ENCODE results near the gene TRAPPC6A.

Gene TRAPPC6A

GRCh38 chr19:45115809-45116615 is 62.0 kb downstream of the TRAPPC6A start:
- in situ Hi-C loops (cut with MboI; ENCODE audit: low sequenced_read_pairs, unreplicated experiment), result no loop called here
- no peak for DNase-seq (ENCODE audit: low spot score)

GRCh38 chr19:45114116-45114515 is 63.9 kb downstream of the TRAPPC6A start:
- TF ChIP-seq CTCF (IDR thresholded peaks at IDR 0.05; ENCODE audit: borderline replicate concordance, control extremely low read depth, extremely low read depth, insufficient read depth, missing control alignments), result no peak

More at GRCh38 chr19:45115809-45116615, 62.0 kb downstream of the TRAPPC6A start:
- no peak for TF ChIP-seq CTCF (IDR thresholded peaks at IDR 0.05; ENCODE audit: borderline replicate concordance, control extremely low read depth, extremely low read depth, insufficient read depth, missing control alignments)

DNA sequence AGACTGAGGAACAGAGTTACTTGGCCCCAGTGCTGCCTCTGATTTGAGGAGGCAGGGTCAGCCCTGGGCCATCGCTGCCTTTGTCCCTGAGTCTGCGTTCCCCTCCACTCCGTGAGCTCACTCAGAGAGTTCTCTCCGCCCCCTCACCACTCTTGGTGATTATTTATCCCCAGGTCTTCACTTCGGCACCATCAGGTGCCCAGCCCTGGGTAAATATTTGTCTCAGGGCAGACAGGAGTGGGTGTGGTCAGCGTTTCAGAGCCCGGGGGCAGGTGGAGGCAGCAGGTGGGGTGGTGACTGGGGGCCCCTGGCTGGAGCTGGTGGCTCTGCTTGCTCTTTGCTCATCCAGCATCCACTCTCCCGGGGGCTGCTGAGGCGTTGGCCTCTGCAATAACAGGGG is 64.4 kb downstream of the TRAPPC6A start:
- no peak for DNase-seq (ENCODE audit: low spot score)
- in situ Hi-C loops (cut with MboI; ENCODE audit: low sequenced_read_pairs, unreplicated experiment), result no loop called here
- TF ChIP-seq CTCF (IDR thresholded peaks at IDR 0.05; ENCODE audit: borderline replicate concordance, control extremely low read depth, extremely low read depth, insufficient read depth, missing control alignments), result no peak

More at GRCh38 chr19:45114116-45114515, 63.9 kb downstream of the TRAPPC6A start:
- in situ Hi-C loops (cut with MboI; ENCODE audit: low sequenced_read_pairs, unreplicated experiment), result no loop called here
- DNase-seq (ENCODE audit: low spot score), result no peak
